Pancreas (tissue), 10 donors: ENCODE data around the gene GAS6. TPM values are rescaled to one million over a fixed set of nuclear protein-coding genes. Genes with fewer than 3 reads are reported as not detected.

Source experiments
- ATAC-seq, 4 donors: fragments of 200-7000 bp; cut with Tn5 transposase; one replicate each; pipeline versions ENCODE4 v1.8.0 to v1.9.1; 2020; ENCODE audit warnings: mild to moderate bottlenecking in 4 of 4, moderate library complexity in 4 of 4
- DNase-seq, 6 donors: peaks; one replicate each; pipeline ENCODE4 v3.0.0-alpha.2; 2020
- FAIRE-seq: peaks from 2 replicates; lab custom pipeline; 2012; peaks lifted over from hg19 to GRCh38; lab: Jason Lieb, UNC
- H3K27ac ChIP-seq, 4 donors: fragments of 200-600 bp; sonication (generic); 1 replicate in 3 of 4; 2 replicates in 1 of 4; pipeline versions ENCODE4 v1.5.0 to v1.8.0; 2020
- H3K27me3 ChIP-seq, 4 donors: fragments of 200-600 bp; one replicate each; pipeline ENCODE4 v1.8.0; 2021
- H3K36me3 ChIP-seq, 3 donors: fragments of 200-600 bp; sonication (generic) in 1 of 3; one replicate each; pipeline versions ENCODE4 v1.5.0 to v1.8.0; 2020 to 2021
- H3K4me1 ChIP-seq, 3 donors: fragments of 200-600 bp; one replicate each; pipeline ENCODE4 v1.8.0; 2021
- H3K4me3 ChIP-seq, 4 donors: fragments of 200-600 bp; sonication (generic) in 2 of 4; one replicate each; pipeline versions ENCODE4 v1.5.0 to v1.8.0; 2020 to 2021
- H3K9me3 ChIP-seq, 4 donors: fragments of 200-600 bp; one replicate each; pipeline ENCODE4 v1.8.0; 2021
- WGBS, 2 donors: extraction: QIAGEN DNeasy Blood & Tissue Kit; methylation state at CpG; one replicate each; pipeline ENCODE4 v1.1.7; 2013; 5-methylcytosine and 5-hydroxymethylcytosine counted together
- intact Hi-C, 3 donors: fragments of 100-400 bp; cut with DNase I; formaldehyde crosslinking; loops; one replicate each; pipeline versions ENCODE4 v1.11.1 to v1.14.2; 2022
- polyA plus RNA-seq, 2 donors: library from polyadenylated mRNA; stranded (reverse); fragments of 200-250 nt; gene quantifications; one replicate each; pipeline ENCODE4 v1.2.3, GENCODE V29; 2013
- total RNA-seq, 6 donors: library from RNA; stranded (reverse); fragmentation: NEBNext Ultra II Directional in 4 of 6; extraction: Animal tissue kit (Norgen Biotek cat#: 25700) in 4 of 6; gene quantifications; one replicate each; pipeline versions ENCODE4 v1.2.1 to v1.2.4, GENCODE V29; 2021 to 2023
- TF ChIP-seq, protein P1 (sequence below), 4 donors: fragments of 200-600 bp; sonication (generic) in 3 of 4; IDR thresholded peaks; one replicate each; pipeline versions ENCODE4 v1.5.0 to v1.8.0; 2021; ENCODE audit warnings: antibody characterized with exemption in 4 of 4
- donor health status: healthy with polysubstance abuse.
- donor health status: DM: no; HTN: no; CAD: no; lungs with moderate emphysema.
- donor health status: DM: no; HTN: no; CAD: no.
- donor health status: control.
- donor health status: control.
- donor health status: Bipolar disorder and iron deficiency.
- donor health status: DM: yes; HTN: yes; CAD: no.
- donor health status: DM: no; HTN: no; CAD: no.
- donor health status: DM: no; HTN: no; CAD: no.
- donor health status: DM: yes; HTN: yes; CAD: no.

The GAS6 gene
- total and polyA plus RNA-seq, 8 donors, result 24.3 to 124 (median 42.2) TPM

DNA sequence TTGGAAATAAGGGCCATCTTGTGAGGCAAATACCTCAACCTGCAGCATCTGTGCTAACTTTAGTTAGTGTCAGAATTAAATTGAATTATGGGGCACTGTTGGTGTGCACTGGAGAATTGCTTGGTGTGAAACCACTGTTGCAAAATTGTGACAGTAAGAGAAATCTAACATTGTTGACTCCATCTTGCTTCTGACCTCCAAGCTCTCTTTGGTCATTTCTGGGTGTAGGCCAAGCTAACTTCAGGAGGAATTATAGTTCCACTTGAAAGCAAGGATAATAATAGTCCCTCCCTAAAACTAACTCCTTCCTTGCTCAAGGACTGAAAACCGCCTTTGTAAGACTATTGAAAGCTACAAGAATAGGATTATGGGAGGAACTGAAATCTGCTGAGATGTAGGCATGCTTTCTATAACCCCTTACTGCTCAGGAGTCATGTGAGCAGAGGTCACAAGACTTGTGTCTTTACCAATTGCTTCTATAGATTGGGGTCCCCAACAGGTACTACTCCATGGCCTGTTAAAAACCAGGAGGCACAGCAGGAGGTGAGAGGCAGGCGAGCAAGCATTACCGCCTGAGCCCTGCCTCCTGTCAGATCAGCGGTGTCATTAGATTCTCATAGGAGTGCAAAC, 24.9 kb upstream of the GAS6 start:
- FAIRE-seq (no peak), DNase-seq (no peak), ATAC-seq (no peak)
- Histone ChIP-seq H3K4me3 (no peak overlapping the region), H3K36me3 (no peaks in the 10 kb centered on the region), H3K27ac (no peak overlapping the region), H3K9me3 (no peaks in the 10 kb centered on the region), H3K4me1 (no peaks in the 10 kb centered on the region), H3K27me3 (no peaks in the 10 kb centered on the region)
- 93 to 97% methylated on average over 4 of the region's 4 CpGs for WGBS, 2 donors
- intact Hi-C loops, result no loop called here
- TF ChIP-seq, protein P1, sequence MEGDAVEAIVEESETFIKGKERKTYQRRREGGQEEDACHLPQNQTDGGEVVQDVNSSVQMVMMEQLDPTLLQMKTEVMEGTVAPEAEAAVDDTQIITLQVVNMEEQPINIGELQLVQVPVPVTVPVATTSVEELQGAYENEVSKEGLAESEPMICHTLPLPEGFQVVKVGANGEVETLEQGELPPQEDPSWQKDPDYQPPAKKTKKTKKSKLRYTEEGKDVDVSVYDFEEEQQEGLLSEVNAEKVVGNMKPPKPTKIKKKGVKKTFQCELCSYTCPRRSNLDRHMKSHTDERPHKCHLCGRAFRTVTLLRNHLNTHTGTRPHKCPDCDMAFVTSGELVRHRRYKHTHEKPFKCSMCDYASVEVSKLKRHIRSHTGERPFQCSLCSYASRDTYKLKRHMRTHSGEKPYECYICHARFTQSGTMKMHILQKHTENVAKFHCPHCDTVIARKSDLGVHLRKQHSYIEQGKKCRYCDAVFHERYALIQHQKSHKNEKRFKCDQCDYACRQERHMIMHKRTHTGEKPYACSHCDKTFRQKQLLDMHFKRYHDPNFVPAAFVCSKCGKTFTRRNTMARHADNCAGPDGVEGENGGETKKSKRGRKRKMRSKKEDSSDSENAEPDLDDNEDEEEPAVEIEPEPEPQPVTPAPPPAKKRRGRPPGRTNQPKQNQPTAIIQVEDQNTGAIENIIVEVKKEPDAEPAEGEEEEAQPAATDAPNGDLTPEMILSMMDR (IDR thresholded peaks at IDR 0.05), result no peak

DNA sequence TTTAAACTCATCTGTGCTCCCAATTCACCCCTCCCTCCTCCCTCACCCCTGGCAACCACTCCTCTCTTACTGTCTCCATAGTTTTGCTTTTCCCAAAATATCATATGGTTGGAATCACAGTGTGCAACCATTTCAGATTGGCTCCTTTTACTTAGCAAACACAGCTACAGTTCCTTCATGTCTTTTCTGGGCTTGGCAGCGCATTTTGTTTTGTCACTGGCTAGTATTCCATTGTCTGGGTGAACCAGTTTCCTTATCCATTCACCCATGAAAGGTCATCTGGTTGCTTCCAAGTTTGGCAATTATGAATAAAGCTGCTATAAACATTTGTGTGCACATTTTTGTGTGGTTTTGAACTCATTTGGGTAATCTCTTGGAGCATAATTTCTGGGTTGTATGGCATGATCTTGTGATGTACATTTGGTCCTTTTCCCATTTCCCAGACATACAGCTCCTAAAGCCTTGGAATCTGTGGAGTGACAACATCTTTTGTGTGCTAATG, 23.9 kb upstream of the GAS6 start:
- Histone ChIP-seq H3K4me3 (no peak overlapping the region), H3K9me3 (no peaks in the 10 kb centered on the region), H3K4me1 (no peaks in the 10 kb centered on the region), H3K36me3 (no peaks in the 10 kb centered on the region), H3K27ac (no peak overlapping the region), H3K27me3 (no peaks in the 10 kb centered on the region)
- ATAC-seq (no peak), DNase-seq (no peak), FAIRE-seq (no peak)
- TF ChIP-seq, protein P1 (IDR thresholded peaks at IDR 0.05), result no peak
- 74 to 86% methylated on average over 1 of the region's 1 CpG for WGBS, 2 donors
- intact Hi-C loops, result no loop called here

DNA sequence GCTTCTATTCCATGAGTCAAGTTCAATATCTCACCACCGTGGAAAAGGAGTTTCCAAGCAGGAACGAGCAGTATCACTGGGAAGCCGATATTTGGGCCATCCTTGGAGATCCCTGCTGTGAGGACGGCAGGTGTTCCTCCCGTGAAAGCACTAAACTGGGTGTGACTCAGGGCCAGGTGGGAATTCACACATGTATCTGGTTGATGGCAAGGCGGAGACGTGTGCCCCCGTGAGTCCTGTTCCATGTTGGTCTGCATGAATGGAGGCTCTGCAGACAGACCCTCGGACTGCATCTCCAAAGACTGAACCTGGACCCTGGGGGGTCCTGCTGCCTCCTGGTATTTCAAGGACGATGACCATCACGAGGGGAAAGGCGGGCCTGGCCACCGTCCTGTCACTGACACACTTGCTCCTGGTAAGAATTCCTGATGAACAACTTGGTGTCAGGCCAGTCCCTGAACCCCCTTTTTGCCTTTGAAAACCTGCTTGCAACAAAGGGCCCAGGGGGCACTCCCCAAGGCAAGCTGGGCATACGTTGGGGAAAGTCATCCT, 22.8 kb upstream of the GAS6 start:
- 64 to 78% methylated on average over 14 of the region's 14 CpGs for WGBS, 2 donors
- Histone ChIP-seq H3K4me1 (peaks cover 4 to 8% (median 4%) of the 10 kb centered on the region in 3 donors), H3K9me3 (no peaks in the 10 kb centered on the region), H3K27me3 (no peaks in the 10 kb centered on the region), H3K4me3 (no peak overlapping the region), H3K27ac (no peak overlapping the region), H3K36me3 (no peaks in the 10 kb centered on the region)
- no peak for FAIRE-seq
- no peak for DNase-seq
- intact Hi-C loops, result no loop called here
- ATAC-seq, result no peak
- TF ChIP-seq, protein P1 (IDR thresholded peaks at IDR 0.05), result no peak

DNA sequence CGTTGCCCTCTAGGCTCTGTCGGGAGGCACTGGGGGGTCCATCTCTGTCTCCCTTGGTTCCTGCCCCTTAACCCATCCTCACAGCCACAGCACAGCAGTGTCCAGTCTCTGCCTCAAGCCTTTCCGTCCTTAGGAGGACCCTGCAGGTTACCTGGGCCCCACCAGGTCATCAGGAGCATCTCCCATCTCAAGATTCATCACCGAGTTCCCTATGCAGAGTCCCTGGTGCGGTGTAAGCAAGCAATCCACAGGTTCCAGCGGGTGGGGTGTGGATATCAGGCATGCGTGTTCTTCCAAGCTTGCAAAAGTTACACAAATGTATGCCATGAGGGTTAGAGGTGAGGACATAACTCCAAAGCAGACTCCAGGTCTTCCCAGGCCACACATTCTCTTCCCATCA, 20.9 kb upstream of the GAS6 start:
- 67 to 85% methylated on average over 7 of the region's 7 CpGs for WGBS, 2 donors
- Histone ChIP-seq H3K4me1 (peaks cover 9 to 11% (median 10%) of the 10 kb centered on the region in 3 donors), H3K36me3 (no peaks in the 10 kb centered on the region), H3K4me3 (no peak overlapping the region), H3K27ac (no peak overlapping the region), H3K9me3 (no peaks in the 10 kb centered on the region), H3K27me3 (no peaks in the 10 kb centered on the region)
- FAIRE-seq (no peak), DNase-seq (no peak), ATAC-seq (no peak)
- intact Hi-C loops, result no loop called here
- TF ChIP-seq, protein P1 (IDR thresholded peaks at IDR 0.05), result no peak
